ENCODE data around the gene HSD17B4.
"Not testable (repeated sequence)": the region's sequence is repeated elsewhere in the genome, so short reads cannot be mapped to it uniquely, and the experiment has no call there.

Gene HSD17B4

DNA sequence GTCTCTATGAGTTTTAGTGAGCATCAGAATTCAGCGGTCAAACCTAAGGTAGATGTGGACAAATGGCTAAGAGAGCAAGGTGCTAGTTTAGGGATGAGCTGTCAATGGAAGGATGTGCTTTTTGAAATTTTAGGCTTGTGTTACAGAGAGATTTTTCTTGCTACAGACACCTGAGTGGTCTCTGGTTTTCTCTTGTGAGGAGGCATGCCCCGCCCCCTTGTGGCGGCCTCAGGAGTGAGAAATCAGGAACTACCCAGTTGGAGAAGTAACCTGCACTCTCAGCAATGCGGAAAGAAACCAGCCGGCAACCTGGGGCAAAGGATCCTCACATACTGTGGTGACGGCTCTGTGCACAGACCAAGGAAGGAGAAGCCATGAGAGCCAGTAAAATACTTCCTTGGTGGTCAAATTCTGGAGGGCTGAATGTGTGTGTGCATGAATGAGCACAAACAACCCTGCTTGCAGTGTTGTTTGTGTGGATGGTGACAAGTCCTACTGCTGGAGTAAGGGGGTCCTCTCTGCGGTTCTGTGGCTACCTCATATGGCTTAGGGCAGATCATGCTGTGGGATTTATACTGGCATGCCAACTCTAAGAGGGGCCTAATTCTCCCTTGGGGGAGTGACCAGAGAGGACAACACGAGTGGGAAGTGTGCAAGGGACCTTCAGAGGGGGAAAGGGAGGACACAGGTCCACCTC, 16.7 kb upstream of the HSD17B4 start:
- DNase-seq (ENCODE audit: low spot score), result peak; percentile 43

- not testable (repeated sequence) for DNase-seq (ENCODE audit: low spot score)
These were observed 14.3 kb upstream of the HSD17B4 start for GRCh38 chr5:119437785-119438586.

DNA sequence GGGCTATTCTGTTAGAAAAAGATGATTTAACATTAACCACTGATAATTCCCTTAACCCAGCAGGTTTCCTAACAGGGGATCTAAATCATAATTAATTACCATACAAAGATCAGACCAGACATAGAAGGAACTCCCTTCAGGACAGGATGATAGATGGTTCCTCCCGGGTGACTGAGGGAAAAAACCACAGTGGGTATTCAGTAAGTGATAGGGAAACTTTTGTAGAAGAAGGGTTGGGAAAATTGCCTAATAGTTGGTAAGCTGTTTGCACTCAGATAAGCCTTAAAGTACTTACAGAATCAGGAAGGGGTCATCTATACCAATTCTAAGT, 13.7 kb upstream of the HSD17B4 start:
- not testable (repeated sequence) for DNase-seq (ENCODE audit: low spot score)

GRCh38 chr5:119439140-119439631, 13.1 kb upstream of the HSD17B4 start:
- peak; percentile 50 for DNase-seq (ENCODE audit: low spot score)

DNA sequence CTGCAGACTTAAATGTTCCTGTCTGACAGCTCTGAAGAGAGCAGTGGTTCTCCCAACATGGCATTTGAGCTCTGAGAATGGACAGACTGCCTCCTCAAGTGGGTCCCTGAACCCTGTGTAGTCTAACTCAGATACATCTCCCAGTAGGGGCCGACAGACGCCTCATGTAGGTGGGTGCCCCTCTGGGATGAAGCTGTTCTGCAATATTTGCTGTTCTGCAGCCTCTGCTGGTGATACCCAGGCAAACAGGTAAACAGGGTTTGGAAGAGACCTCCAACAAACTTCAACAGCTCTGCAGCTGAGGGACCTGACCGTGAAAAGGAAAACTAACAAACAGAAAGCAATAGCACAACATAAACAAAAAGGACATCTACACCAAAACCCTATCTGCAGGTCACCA, 12.7 kb upstream of the HSD17B4 start:
- not testable (repeated sequence) for DNase-seq (ENCODE audit: low spot score)

GRCh38 chr5:119444643-119445042, 7.7 kb upstream of the HSD17B4 start:
- DNase-seq (ENCODE audit: low spot score), result not testable (repeated sequence)

- DNase-seq (ENCODE audit: low spot score), result no peak
These were observed 6.8 kb upstream of the HSD17B4 start for GRCh38 chr5:119445544-119445943.

- DNase-seq (ENCODE audit: low spot score), result no peak
These were observed 2.4 kb upstream of the HSD17B4 start for GRCh38 chr5:119449882-119450281.

- not testable (repeated sequence) for DNase-seq (ENCODE audit: low spot score)
These were observed 1.7 kb upstream of the HSD17B4 start for GRCh38 chr5:119450627-119451026.

- DNase-seq (ENCODE audit: low spot score), result no peak
These were observed 736 bp upstream of the HSD17B4 start for GRCh38 chr5:119451561-119451960.

DNA sequence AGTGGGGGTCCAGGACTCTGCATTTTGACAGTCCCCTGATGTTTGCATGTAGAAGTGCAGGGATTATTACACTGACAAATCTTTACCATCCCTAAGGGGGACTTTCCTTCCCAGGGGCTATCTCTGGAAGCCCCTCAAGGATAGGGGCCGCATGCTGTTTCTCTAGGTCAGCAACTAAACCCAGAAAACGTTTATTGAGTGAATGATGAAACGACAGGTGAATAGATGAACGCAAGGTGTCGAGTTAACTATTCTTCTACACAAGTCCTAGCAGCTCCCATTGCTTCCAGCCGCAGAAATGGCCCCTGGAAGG, 281 bp upstream of the HSD17B4 start:
- no peak for DNase-seq (ENCODE audit: low spot score)

- peak; percentile 34 for DNase-seq (ENCODE audit: low spot score)
These were observed 710 bp downstream of the HSD17B4 start for GRCh38 chr5:119453040-119453373.

DNA sequence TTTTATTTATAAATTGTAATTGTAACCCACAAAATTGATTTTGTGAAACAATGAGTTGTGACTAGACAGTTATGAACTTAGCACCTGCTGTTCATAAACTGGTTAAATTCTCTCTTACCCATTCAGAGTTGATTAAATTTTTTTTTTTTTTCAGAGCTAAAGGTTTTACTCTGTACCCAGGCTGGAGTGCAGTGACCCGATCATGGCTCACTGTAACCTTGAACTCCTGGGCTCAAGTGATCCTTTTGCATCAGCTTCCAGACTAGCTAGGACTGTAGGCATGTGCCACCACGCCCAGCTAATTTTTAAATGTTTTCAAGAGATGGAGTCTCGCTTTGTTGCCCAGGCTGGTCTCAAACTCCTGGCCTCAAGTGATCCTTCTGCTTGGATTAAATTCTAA, 1.9 kb downstream of the HSD17B4 start:
- DNase-seq (ENCODE audit: low spot score), result no peak

DNA sequence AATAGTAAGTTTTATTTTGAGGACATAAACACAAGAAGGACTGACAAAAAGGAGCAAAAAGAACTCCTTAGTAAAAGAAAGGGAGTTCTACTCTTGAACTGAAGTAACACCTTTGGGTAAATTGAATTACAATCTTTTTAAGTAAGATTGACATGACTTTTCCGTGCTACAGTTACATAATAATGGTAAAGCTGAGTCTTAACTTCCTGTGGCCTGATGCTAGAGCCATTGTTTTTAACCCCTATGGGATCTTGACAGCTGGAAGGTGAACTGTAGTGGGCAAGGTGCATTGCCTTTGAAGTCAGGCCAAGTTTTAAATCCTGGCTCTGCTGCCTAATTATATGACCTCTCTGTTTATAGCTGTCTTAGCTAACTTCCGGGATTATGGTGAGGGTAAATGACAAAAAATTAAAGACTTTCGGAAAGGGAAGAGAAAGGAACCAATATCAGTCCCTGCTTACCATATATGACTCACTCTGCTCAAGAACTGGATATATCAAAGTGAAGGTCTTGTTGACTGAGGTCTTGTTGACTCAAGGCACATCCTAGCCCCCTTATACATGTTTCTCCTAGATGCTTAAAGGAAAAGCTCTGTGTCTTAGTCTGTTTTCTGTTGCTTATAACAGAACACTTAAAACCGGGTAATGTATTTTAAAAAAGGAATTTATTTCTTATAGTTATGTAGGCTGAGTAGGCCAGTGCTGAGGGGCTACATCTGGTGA, 6.8 kb downstream of the HSD17B4 start:
- DNase-seq (ENCODE audit: low spot score), result peak; percentile 21

DNA sequence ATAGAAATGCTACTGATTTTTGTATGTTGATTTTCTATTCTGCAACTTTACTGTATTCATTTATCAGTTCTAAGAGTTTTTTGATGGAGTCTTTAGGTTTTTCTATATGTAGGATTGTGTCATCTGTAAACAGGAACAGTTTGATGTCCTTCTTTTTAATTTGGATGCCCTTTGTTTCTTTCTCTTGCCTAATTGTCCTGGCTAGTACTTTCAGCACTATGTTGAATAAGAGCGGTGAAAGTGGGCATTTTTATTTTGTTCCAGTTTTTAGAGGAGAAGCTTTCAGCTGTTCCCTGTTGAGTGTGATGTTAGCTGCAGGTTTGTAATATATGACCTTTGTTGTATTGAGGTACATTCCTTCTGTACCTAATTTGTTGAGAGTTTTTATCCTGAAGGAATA, 13.3 kb downstream of the HSD17B4 start:
- no peak for DNase-seq (ENCODE audit: low spot score)

DNA sequence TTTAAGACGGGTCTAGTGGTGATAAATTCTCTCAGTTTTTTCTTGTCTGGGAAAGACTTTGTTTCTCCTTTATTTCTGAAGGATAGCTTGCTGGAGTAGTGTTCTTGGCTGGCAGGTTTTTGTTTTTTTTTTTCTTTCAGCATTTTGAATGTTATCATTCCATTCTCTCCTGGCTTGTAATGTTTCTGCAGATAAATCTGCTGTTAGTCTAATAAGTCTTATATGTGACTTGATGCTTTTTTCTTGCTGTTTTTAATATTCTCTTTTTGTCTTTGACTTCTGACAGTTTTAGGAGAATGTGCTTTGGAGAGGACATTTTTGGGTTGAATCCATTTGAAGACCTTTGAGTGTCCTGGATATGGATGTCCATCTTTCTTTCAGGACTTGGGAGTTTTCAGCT, 16.0 kb downstream of the HSD17B4 start:
- DNase-seq (ENCODE audit: low spot score), result no peak

GRCh38 chr5:119470105-119470763, 17.9 kb downstream of the HSD17B4 start:
- DNase-seq (ENCODE audit: low spot score), result no peak

- DNase-seq (ENCODE audit: low spot score), result peak; percentile 29
These were observed 18.7 kb downstream of the HSD17B4 start for GRCh38 chr5:119470851-119471451.

DNA sequence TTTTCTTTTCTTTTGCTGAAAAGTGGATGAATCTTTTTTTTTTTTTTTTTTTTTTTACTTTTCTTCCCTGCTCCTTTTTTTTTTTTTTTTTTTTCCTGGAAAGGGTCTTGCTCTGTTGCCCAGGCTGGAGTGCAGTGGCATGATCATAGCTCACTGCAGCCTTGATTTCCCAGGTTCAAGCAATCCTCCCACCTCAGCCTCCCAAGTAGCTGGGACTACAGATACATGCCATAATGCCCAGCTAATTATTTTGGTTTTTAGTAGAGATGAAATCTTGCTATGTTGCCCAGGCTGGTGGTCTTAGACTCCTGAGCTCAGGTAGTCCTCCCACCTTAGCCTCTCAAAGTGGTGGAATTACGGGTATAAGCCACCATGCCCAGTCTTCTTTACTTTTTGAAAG, 20.9 kb downstream of the HSD17B4 start:
- no peak for DNase-seq (ENCODE audit: low spot score)

- no peak for DNase-seq (ENCODE audit: low spot score)
These were observed 24.0 kb downstream of the HSD17B4 start for GRCh38 chr5:119476341-119476740.

GRCh38 chr5:119478781-119479180, 26.5 kb downstream of the HSD17B4 start:
- DNase-seq (ENCODE audit: low spot score), result no peak

DNA sequence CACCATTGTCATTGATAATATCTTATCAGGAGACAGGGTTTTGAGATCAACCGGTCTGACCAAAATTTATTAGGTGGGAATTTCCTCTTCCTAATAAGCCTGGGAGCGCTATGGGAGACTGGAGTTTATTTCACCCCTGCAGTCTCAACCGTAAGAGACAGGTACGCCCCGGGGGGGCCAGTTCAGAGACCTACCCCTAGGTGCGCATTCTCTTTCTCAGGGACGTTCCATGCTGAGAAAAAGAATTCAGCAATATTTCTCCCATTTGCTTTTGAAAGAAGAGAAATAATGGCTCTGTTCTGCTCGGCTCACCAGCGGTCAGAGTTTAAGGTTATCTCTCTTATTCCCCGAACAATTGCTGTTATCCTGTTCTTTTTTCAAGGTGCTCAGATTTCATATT, 28.3 kb downstream of the HSD17B4 start:
- DNase-seq (ENCODE audit: low spot score), result not testable (repeated sequence)

Measured in LoVo (cell line).